ENCODE measurements around the gene CYP2R1.

DNA sequence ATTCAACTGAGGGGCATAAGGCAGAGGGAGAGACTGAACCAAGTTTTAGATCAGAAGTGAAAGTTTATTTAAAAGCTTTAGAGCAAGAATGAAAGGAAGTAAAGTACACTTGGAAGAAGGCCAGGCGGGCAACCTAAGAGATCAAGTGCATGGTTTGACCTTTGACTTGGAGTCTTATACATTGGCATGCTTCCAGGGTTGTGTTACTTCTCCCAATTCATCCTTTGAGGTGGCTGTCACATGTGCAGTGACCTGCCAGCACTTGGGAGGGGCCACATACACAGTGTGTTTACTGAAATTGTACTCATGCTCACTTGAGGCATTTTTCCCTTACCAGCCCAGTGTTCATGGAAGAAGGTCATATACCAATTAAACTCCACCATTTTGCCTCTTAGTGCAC, 30.4 kb downstream of the CYP2R1 start:
- TF ChIP-seq TCF7 (IDR thresholded peaks at IDR 0.05; ENCODE audit: borderline replicate concordance) (no peak), SP1 (IDR thresholded peaks at IDR 0.05; ENCODE audit: low read depth, low read length) (no peak)

All from GM12878 (cell line).